Measurements from ENCODE around the gene RBM46. TPM values are rescaled to one million over a fixed set of nuclear protein-coding genes. Genes with fewer than 3 reads are reported as not detected.
"Not testable (repeated sequence)": the region's sequence is repeated elsewhere in the genome, so short reads cannot be mapped to it uniquely, and the experiment has no call there.

The RBM46 gene
- total and polyA plus RNA-seq, 4 donors, result 0.05 to 0.10 (median 0.08) TPM

DNA sequence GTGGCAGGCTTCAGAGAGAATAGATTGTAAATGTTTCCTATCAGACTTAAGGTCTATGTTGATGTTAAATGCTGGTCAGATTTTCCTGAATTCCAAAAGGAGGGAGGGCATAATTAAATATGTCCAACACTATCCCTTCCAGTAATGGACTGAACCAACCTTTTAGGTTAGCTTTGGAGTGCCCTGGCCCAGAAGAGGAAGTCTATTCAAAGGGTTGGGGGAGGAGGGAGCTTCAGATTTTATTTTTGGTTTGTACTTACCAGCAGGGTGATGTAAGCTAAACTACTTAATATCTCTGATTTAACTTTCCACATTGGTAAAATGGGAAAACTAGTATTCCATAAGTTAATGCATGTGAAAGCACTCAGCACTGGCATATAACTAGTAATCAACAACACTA, 91.1 kb downstream of the RBM46 start:
- no peaks in the 10 kb centered on the region for H3K36me3 ChIP-seq (ENCODE audit: control insufficient read depth, insufficient read depth, low read length)
- no peaks in the 10 kb centered on the region for H3K27me3 ChIP-seq (ENCODE audit: control insufficient read depth, insufficient read depth, low read length)
- no peaks in the 10 kb centered on the region for H3K9me3 ChIP-seq (ENCODE audit: control insufficient read depth, insufficient read depth, low read length)
- H3K4me3 ChIP-seq (ENCODE audit: low read depth, low read length), result no peak overlapping the region
- no peaks in the 10 kb centered on the region for H3K4me1 ChIP-seq (ENCODE audit: control insufficient read depth, insufficient read depth, low read length)
- no peak for DNase-seq (ENCODE audit: low read depth in 4 of 6, low spot score in 6 of 6)
- H3K27ac ChIP-seq (ENCODE audit: low read depth, low read length), result no peak overlapping the region

DNA sequence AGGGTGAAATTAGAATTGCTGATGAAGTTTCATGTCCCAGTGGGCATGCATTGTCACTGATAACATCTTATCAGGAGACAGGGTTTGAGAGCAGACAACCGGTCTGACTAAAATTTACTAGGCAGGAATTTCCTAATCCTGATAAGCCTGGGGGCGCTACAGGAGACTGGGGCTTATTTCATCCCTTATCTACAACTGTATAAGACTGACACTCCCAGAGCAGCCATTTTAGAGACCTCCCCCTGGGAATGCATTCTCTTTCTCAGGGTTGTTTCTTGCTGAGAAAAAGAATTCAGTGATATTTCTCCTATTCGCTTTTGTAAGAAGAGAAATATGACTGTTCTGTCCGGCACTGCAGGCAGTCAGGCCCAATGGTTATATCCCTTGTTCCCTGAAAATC, 93.0 kb downstream of the RBM46 start:
- not testable (repeated sequence) for H3K36me3 ChIP-seq (ENCODE audit: control insufficient read depth, insufficient read depth, low read length); H3K4me3 ChIP-seq (ENCODE audit: low read depth, low read length); DNase-seq (ENCODE audit: low read depth in 4 of 6, low spot score in 6 of 6); H3K4me1 ChIP-seq (ENCODE audit: control insufficient read depth, insufficient read depth, low read length); H3K27ac ChIP-seq (ENCODE audit: low read depth, low read length); H3K27me3 ChIP-seq (ENCODE audit: control insufficient read depth, insufficient read depth, low read length); H3K9me3 ChIP-seq (ENCODE audit: control insufficient read depth, insufficient read depth, low read length)
- no CpG with 5 or more reads among the region's 4 CpGs for WGBS (ENCODE audit: insufficient coverage)

DNA sequence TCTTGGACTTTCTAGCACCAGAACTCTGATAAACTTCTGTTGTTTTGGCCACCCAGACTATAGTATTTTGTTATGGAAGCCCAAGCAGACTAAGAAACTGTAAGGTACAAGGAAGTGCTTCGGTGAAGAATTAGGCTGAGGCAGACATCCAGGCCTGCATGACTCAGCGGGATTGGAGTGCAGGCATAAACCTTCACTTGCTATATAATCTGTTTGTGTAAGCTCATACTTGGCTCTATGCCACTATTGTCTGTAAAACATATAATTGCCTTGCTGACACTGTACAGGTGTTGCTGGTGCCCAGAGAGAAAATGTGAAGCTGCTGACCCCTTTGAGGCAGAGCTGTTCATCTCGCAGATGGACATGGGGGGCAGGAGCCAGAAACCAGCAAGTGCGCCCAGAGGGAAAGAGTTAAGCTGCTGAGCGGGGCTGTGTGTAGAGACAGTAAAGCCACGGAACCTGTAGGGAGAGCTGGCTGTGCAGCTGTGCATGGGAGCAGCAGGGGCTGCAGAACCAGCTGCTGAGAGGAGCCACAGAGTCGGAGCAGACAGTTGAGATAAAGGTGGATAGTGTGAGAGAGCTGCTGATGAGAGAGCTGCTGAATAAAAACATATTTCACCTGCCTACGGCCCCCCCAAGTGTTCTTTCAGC, 96.2 kb downstream of the RBM46 start:
- Histone ChIP-seq H3K36me3 (ENCODE audit: control insufficient read depth, insufficient read depth, low read length) (no peaks in the 10 kb centered on the region), H3K27ac (ENCODE audit: low read depth, low read length) (no peak overlapping the region), H3K4me3 (ENCODE audit: low read depth, low read length) (no peak overlapping the region), H3K9me3 (ENCODE audit: control insufficient read depth, insufficient read depth, low read length) (no peaks in the 10 kb centered on the region), H3K27me3 (ENCODE audit: control insufficient read depth, insufficient read depth, low read length) (no peaks in the 10 kb centered on the region), H3K4me1 (ENCODE audit: control insufficient read depth, insufficient read depth, low read length) (no peaks in the 10 kb centered on the region)
- DNase-seq (ENCODE audit: low read depth in 4 of 6, low spot score in 6 of 6), result no peak
- WGBS (ENCODE audit: insufficient coverage), result 81% methylated on average over 5 of the region's 8 CpGs

Small RNA genes within 50 kb of the gene (small RNA-seq; reads per million reads assigned to genes)
- gene RNU2-44P (ENCODE audit: low replicate concordance) (0.06 reads per million), gene RNU2-66P (ENCODE audit: low replicate concordance) (not detected)

Other genes starting within 250 kb of the RBM46 start
- gene PLRG1, start 230.9 kb upstream of the RBM46 start, total RNA-seq, result 10 to 100 TPM; 67.8 to 80.7 TPM
- 10 to 100 TPM; 75.9 to 93.2 TPM for gene PLRG1, start 230.9 kb upstream of the RBM46 start, polyA plus RNA-seq (ENCODE audit: insufficient read length in 2 of 2)
- 1 to 10 TPM in 1 of 2 donors, not detected in 1; 1.2 TPM for gene FGB, start 218.3 kb upstream of the RBM46 start, total RNA-seq
- gene FGB, start 218.3 kb upstream of the RBM46 start, polyA plus RNA-seq (ENCODE audit: insufficient read length in 2 of 2), result under 1 TPM in 1 of 2 donors, not detected in 1; 0.14 TPM
- gene FGA, start 190.5 kb upstream of the RBM46 start, total RNA-seq, result 1 to 10 TPM in 1 of 2 donors, not detected in 1; 1.7 TPM
- not detected for gene FGA, start 190.5 kb upstream of the RBM46 start, polyA plus RNA-seq (ENCODE audit: insufficient read length in 2 of 2)
- gene FGG, start 168.6 kb upstream of the RBM46 start, total RNA-seq, result 1 to 10 TPM in 1 of 2 donors, not detected in 1; 1.4 TPM
- gene FGG, start 168.6 kb upstream of the RBM46 start, polyA plus RNA-seq (ENCODE audit: insufficient read length in 2 of 2), result not detected
- gene LRAT, start 37.3 kb upstream of the RBM46 start, total RNA-seq, result under 1 TPM; 0.33 to 0.50 TPM
- 1 to 10 TPM in 1 of 2 donors, under 1 TPM in 1; 0.80 to 1.6 TPM for gene LRAT, start 37.3 kb upstream of the RBM46 start, polyA plus RNA-seq (ENCODE audit: insufficient read length in 2 of 2)

All from spinal cord (tissue), 10 donors.